DND-41 (cell line): ENCODE data around the gene MIA3.

Experiments
- ATAC-seq: fragments of 200-7000 bp; cut with Tn5 transposase; 3 replicates; pipeline ENCODE4 v1.9.1; 2021; ENCODE audit warnings: low read depth; ENCODE audit not compliant: insufficient read depth
- DNase-seq: peaks from one replicate; pipeline ENCODE4 v3.0.0-alpha.2; 2020
- H2AFZ ChIP-seq: 2 replicates; pipeline ENCODE4 v1.6.0; 2012; ENCODE audit warnings: low read depth, low read length
- H3K27ac ChIP-seq: 2 replicates; pipeline ENCODE4 v1.5.1; 2012; ENCODE audit warnings: low read length, inconsistent platforms
- H3K27me3 ChIP-seq: fragments of 200-600 bp; sonication (generic); 2 replicates; pipeline ENCODE4 v1.6.0; 2012; ENCODE audit warnings: low read length, mild to moderate bottlenecking, inconsistent platforms; ENCODE audit not compliant: insufficient read depth, poor library complexity
- H3K36me3 ChIP-seq: 2 replicates; pipeline ENCODE4 v1.5.1; 2012; ENCODE audit warnings: low read length, inconsistent platforms; ENCODE audit not compliant: insufficient read depth
- H3K4me1 ChIP-seq: 2 replicates; pipeline ENCODE4 v1.5.1; 2012; ENCODE audit warnings: mild to moderate bottlenecking, low read length; ENCODE audit not compliant: insufficient read depth
- H3K4me2 ChIP-seq: 2 replicates; pipeline ENCODE4 v1.6.0; 2012; ENCODE audit warnings: mild to moderate bottlenecking, moderate library complexity, low read length, inconsistent platforms; ENCODE audit not compliant: insufficient read depth
- H3K4me3 ChIP-seq, 2 experiments: fragments of 200-600 bp in 1 of 2; shearing (Covaris generic) in 1 of 2; 2 replicates each; pipeline ENCODE4 v1.5.1; 2012 to 2016; ENCODE audit warnings: inconsistent platforms in 2 of 2, low read length in 2 of 2, mild to moderate bottlenecking in 2 of 2, low read depth in 1 of 2, moderate library complexity in 1 of 2
- H3K79me2 ChIP-seq: 2 replicates; pipeline ENCODE4 v1.6.0; 2012; ENCODE audit warnings: low read length, inconsistent platforms; ENCODE audit not compliant: insufficient read depth
- H3K9ac ChIP-seq: 2 replicates; pipeline ENCODE4 v1.6.0; 2012; ENCODE audit warnings: low read depth, mild to moderate bottlenecking, inconsistent platforms, low read length, moderate library complexity
- H3K9me3 ChIP-seq: 2 replicates; pipeline ENCODE4 v1.5.1; 2012; ENCODE audit warnings: low read length, moderate library complexity, mild to moderate bottlenecking, inconsistent platforms; ENCODE audit not compliant: insufficient read depth, severe bottlenecking
- H4K20me1 ChIP-seq: 2 replicates; pipeline ENCODE4 v1.6.0; 2012; ENCODE audit warnings: low read length; ENCODE audit not compliant: insufficient read depth
- EZH2 ChIP-seq: IDR thresholded peaks from 3 replicates; pipeline ENCODE4 v1.6.1; 2012; ENCODE audit warnings: borderline replicate concordance, low read depth, mild to moderate bottlenecking, moderate library complexity, low read length, inconsistent platforms; ENCODE audit not compliant: severe bottlenecking
- TF ChIP-seq, protein P1 (sequence below): IDR thresholded peaks from 2 replicates; pipeline ENCODE4 v1.5.1; 2012; ENCODE audit warnings: borderline replicate concordance, low read length, moderate library complexity, mild to moderate bottlenecking; ENCODE audit not compliant: poor library complexity, severe bottlenecking; ENCODE audit errors: extremely low read depth

Gene MIA3

DNA sequence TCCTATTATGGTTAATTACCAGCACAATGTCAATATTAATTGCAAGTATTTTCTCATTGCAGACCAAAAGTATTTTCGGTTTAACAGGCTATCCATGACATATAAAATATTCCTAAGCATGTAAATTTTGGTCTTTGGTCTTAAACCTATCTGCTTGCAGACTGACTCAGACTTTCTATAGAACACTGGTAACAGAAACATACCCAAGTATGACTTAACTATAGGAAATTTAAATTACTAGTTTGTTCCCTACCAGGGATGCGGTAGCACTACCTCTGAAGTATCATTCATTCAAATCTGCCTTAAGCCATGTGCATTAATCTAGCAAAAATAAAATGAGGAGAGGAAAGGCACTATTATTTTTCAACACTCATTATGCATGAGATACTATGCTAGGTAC lies 31.1 kb upstream of the MIA3 start:
- Histone ChIP-seq H3K79me2 (peaks cover 46% of the 10 kb centered on the region), H3K4me1 (peaks cover 42% of the 10 kb centered on the region), H3K27me3 (no peaks in the 10 kb centered on the region), H3K36me3 (peaks cover 43% of the 10 kb centered on the region), H3K9me3 (no peaks in the 10 kb centered on the region), H4K20me1 (no peaks in the 10 kb centered on the region), H3K4me3 (no peak overlapping the region), H3K4me2 (peak overlapping the region; percentile 25; the same call in 1 of the 2 replicates), H3K27ac (no peak overlapping the region), H2AFZ (no peak overlapping the region), H3K9ac (no peak overlapping the region)
- ATAC-seq (no peak), DNase-seq (no peak)
- TF ChIP-seq EZH2: no peak
- TF ChIP-seq, protein P1, sequence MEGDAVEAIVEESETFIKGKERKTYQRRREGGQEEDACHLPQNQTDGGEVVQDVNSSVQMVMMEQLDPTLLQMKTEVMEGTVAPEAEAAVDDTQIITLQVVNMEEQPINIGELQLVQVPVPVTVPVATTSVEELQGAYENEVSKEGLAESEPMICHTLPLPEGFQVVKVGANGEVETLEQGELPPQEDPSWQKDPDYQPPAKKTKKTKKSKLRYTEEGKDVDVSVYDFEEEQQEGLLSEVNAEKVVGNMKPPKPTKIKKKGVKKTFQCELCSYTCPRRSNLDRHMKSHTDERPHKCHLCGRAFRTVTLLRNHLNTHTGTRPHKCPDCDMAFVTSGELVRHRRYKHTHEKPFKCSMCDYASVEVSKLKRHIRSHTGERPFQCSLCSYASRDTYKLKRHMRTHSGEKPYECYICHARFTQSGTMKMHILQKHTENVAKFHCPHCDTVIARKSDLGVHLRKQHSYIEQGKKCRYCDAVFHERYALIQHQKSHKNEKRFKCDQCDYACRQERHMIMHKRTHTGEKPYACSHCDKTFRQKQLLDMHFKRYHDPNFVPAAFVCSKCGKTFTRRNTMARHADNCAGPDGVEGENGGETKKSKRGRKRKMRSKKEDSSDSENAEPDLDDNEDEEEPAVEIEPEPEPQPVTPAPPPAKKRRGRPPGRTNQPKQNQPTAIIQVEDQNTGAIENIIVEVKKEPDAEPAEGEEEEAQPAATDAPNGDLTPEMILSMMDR: no peak

DNA sequence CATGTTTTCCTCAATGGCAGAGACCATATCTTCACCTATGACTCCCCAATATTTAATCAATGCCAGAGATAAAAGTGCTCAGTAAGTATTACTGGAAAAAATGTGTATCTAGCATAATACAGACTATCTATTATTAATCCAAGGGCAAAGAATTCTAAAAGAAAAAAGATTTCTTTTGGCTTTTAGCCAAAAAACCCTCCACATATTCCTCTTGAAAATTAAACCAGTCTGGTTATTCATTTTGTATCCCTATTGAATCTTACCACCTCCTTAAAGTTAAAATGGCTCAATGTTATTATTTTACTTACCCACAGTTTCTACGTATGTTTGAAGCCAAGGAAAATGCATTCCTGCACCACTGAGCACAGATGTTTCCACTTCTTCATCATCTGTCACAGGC lies 29.8 kb upstream of the MIA3 start:
- Histone ChIP-seq H3K36me3 (peaks cover 30% of the 10 kb centered on the region), H3K79me2 (peaks cover 44% of the 10 kb centered on the region), H3K4me1 (peaks cover 42% of the 10 kb centered on the region)

DNA sequence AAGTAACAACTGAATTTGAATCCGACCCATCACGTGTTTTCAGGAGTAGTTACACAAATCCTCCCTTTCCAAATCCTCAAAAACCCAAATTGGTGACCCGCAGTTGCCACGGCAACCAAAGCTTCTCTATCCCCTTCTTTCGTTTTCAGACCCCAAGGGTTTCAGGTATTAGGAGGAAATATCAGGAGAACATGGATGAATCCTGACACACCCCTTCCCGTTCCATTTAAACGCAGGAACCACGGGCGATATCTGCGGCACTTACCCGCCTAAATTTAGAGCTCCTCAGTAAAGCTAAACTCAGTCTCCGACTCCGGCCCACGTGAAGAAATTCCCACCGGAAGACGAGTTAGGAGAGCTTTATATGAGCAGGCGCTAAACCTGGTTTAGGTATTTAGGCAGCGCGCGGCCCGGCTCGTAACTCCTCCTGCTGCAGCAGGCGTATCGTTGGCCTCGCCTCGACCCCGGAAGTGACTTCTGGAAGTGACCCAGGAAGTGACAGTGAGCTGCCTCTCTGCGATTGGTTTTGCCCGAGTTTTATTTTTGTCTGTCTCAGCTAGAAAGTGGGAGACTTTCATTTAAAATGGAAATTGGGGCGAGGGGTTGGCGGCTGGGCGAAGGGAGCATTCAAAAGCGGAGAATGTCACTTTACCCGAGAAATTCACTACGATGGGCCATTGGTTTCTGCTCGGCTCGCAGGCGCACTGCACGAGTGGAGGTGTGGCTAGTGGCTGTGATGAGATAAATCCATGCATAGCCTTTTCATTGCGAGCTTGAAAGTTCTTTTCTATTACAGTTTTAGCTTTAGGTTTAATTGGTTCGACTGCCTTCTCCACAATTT lies 28.2 kb upstream of the MIA3 start, which contains the start of gene TAF1A:
TAF1A (minus strand) TSS at position 472 of the 841 bp plus-strand sequence.
- no peaks in the 10 kb centered on the region for H3K27me3 ChIP-seq
- peaks cover 42% of the 10 kb centered on the region for H3K4me1 ChIP-seq
- H3K9ac ChIP-seq: peak within 1 kb of the TSS; percentile 66
- ATAC-seq (peak; percentile 99), DNase-seq (peak; percentile 88)
- H3K36me3 ChIP-seq: peaks cover 19% of the 10 kb centered on the region; the same call in 1 of the 2 replicates
- peak within 1 kb of the TSS; percentile 58 to 76 for H3K4me3 ChIP-seq
- TF ChIP-seq, protein P1: no peak
- TF ChIP-seq EZH2: no peak
- peaks cover 41% of the 10 kb centered on the region for H3K79me2 ChIP-seq
- H3K27ac ChIP-seq: peak within 1 kb of the TSS; percentile 83
- H2AFZ ChIP-seq: peak within 1 kb of the TSS; percentile 90
- no peaks in the 10 kb centered on the region for H4K20me1 ChIP-seq
- H3K9me3 ChIP-seq: no peaks in the 10 kb centered on the region
- peak within 1 kb of the TSS; percentile 77 for H3K4me2 ChIP-seq

More for the DNA sequence above, 29.8 kb upstream of the MIA3 start:
- Histone ChIP-seq H2AFZ (no peak overlapping the region), H3K27ac (no peak overlapping the region), H3K9me3 (no peaks in the 10 kb centered on the region), H3K4me3 (peak overlapping the region; percentile 58 to 76; a peak in 2 of 4 replicates), H4K20me1 (no peaks in the 10 kb centered on the region), H3K9ac (0 out of 2 replicates have a peak overlapping the region, but pooled peaks have one; percentile 66), H3K27me3 (no peaks in the 10 kb centered on the region), H3K4me2 (peak overlapping the region; percentile 77; the same call in 1 of the 2 replicates)
- DNase-seq (no peak), ATAC-seq (no peak)
- TF ChIP-seq EZH2: no peak
- TF ChIP-seq, protein P1: no peak
